NCI-H510A treated with DMSO at 0.1 percent for 48 hours (cell line): Measurements from ENCODE around the gene ITGB3BP.

Experiments used
- DNase-seq: peaks from one replicate; lab custom pipeline; 2025; lab: John Stamatoyannopoulos, UW

ITGB3BP gene

DNA sequence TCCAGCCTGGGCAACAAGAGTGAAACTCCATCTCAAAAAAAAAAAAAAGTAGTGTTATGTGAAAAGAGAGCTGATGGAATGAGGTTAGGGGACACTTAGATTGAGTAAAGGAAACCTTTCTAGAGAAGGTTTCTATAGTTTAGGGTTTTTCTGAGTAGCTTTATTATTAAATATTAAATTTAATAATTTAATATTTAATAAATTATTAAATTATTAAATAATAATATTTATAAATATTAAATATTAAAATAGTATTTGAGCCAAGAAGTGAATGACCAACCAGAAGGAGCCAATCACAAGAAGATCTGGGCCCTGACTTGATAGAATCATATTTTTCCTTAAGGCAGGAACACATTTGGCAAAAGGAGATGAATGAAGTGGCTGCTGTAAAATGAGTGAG is 104.9 kb downstream of the ITGB3BP start:
- no peak for DNase-seq

DNA sequence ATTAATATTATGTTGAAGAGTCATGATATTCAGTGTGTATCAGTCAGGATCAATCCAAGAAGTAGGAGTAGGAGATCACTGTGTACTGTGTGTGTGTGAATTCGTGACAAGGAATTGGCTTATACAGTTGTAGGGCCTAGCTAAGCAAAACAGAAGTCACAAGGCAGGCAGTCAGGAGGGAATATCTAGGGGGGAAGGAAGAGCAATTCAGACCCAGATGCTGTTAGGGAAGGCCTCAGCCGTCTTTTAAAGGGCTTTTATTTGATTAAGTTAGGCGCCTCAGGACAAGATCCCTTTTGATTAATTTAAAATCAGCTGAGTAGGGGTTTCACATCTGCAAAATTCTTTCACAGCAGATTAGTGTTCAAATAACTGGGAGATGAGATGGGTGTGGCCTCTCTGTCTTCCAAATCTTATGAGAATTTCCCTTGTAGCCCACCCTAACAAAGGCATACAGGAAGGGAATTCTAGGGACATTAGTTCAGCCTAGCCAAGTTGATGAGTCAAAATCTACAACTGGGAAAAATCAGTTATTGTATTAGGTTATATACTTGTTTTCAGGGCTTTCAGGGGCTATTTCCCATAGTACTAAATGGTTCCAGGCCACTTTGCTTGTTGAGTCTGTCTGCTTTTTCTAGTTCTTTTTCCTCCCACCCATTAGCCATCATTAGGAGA is 108.2 kb downstream of the ITGB3BP start:
- no peak for DNase-seq

GRCh38 chr1:63413394-63413793 is 109.6 kb downstream of the ITGB3BP start:
- no peak for DNase-seq

GRCh38 chr1:63411066-63411465 is 112.0 kb downstream of the ITGB3BP start:
- no peak for DNase-seq

DNA sequence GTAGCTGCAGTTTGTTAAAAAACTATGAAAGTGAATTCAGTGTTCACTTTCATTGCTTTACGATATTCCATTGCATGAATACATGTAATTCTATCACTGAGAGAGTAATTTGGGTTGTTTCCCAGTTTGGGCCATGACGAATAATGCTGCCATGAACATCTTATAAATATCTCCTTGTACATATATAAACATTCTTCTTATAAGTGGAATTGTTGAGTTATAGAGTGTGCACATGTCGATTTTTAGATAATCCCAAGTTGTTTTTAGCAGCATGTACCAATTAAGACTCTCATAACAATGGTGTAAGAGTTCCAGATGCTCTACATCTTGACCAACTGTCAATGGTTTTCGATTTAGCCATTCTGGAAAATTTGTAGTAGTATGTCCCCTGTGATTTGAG is 114.7 kb downstream of the ITGB3BP start:
- no peak for DNase-seq

DNA sequence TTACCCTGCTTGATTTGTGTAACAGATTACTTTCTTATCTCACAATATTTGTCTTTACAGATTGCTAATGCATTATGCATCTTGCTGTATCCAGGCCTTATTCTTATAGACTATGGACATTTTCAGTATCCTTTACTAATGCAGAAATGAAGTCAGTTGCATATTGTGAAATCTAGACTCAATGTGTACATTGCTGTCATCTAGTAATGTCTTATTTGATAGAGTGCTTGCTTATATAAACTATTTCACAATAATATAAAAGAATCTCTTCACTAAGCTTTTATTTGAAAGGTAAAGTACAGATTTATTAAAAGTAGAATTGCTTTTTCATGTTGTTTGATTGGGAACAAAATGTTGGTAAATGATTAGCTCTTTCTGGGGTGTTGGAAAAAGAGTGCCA is 116.0 kb downstream of the ITGB3BP start:
- DNase-seq, result no peak

- no peak for DNase-seq
Measured at GRCh38 chr1:63405987-63406386, 117.0 kb downstream of the ITGB3BP start.

GRCh38 chr1:63405021-63405420 is 118.0 kb downstream of the ITGB3BP start:
- peak; percentile 41 for DNase-seq

DNA sequence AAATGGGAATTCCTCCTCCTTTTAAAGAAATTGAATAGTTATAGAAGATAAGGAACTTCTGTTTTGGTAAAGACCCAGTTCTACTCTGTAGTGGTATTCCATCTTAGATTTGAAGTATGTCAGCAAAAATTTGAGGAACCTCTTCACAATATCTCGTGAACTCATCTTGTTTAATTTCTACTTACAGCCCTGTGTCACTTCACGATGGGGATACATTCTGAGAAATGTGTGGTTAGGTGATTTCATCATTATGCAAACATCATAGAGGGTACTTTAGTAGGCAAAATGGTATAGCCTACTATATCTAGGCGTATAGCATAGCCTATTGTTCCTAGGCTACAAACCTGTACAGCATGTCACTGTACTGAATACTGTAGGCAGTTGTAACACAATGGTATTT is 119.6 kb downstream of the ITGB3BP start:
- peak; percentile 26 for DNase-seq

GRCh38 chr1:63401945-63402344 is 121.1 kb downstream of the ITGB3BP start:
- no peak for DNase-seq
